ENCODE results near the gene RFLNA.

The RFLNA gene

DNA sequence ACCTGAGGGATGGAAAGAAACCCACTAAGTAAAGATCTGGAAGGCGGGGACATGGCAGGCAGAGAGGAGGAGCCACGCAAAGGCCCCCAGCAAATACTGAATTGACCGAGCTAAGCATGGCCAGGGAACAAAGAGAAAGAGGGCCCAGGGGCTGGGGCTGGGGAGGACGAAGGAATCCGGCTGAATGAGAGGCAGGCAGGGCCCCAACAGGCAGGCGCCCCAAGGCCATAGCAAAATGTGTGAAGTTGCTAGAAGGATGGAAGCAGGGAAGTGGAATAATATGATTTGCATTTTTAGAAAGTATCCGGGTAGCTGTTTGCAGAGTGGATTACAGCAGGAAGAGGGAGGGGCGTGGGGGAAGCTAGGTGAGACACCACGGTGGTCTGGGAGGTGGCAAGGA lies 49.1 kb downstream of the RFLNA start:
- Histone ChIP-seq H3K9me3 (ENCODE audit: insufficient read depth, low read depth, low read length) (no peaks in the 10 kb centered on the region), H3K4me1 (ENCODE audit: insufficient read depth, low read length) (no peaks in the 10 kb centered on the region), H3K4me3 (ENCODE audit: low read length) (no peak overlapping the region), H3K27ac (ENCODE audit: low read depth, low read length) (no peak overlapping the region), H3K9ac (ENCODE audit: low read depth, low read length) (no peak overlapping the region), H3K27me3 (ENCODE audit: insufficient read depth, low read length) (no peaks in the 10 kb centered on the region), H3K36me3 (ENCODE audit: insufficient read depth, low read length) (peaks cover 80% of the 10 kb centered on the region)
- 90% methylated on average over 9 of the region's 9 CpGs for WGBS

DNA sequence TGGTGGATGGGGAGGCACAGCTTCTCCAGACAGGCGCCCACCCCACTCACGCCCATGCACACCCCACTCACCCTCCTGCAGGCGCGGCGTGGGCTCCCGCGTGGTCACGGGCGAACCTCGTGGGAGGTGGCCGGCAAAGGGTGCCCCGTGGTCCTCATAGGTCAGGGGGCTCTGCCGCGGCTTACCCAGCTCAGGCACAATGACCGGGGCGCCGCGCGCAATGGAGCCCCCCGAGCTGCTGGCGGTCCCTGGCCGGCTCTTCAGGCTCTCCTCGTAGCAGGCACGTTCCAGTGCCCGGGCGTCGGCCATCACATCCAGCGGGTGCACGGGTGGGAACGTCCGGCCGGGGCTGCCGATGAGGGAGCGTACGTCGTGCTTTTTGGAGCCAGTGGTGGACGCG lies 49.6 kb downstream of the RFLNA start:
- Histone ChIP-seq H3K27ac (ENCODE audit: low read depth, low read length) (no peak overlapping the region), H3K27me3 (ENCODE audit: insufficient read depth, low read length) (no peaks in the 10 kb centered on the region), H3K4me3 (ENCODE audit: low read length) (no peak overlapping the region), H3K9me3 (ENCODE audit: insufficient read depth, low read depth, low read length) (no peaks in the 10 kb centered on the region), H3K36me3 (ENCODE audit: insufficient read depth, low read length) (peaks cover 83% of the 10 kb centered on the region), H3K9ac (ENCODE audit: low read depth, low read length) (no peak overlapping the region), H3K4me1 (ENCODE audit: insufficient read depth, low read length) (no peaks in the 10 kb centered on the region)
- WGBS = 96% methylated on average over 38 of the region's 38 CpGs

DNA sequence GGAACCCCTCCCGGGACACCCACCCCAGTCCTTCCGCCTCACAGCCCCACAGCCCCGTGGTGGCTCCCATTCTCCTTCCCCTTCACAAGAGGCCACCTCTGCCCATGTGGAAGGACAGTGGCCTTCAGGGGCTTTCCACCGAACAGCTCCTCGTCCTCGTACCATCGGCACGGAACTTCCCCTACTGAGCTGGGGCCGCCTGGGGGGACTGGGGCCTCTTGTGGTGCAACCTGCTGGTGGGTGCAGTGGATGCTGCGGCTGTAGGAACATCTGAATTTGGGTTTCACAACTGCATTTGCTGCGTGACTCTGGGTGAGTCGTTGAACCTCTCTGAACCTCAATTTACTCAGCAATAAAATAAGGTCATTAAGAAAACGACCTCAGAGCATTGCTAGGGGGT lies 50.9 kb downstream of the RFLNA start:
- Histone ChIP-seq H3K9me3 (ENCODE audit: insufficient read depth, low read depth, low read length) (no peaks in the 10 kb centered on the region), H3K9ac (ENCODE audit: low read depth, low read length) (no peak overlapping the region), H3K4me3 (ENCODE audit: low read length) (no peak overlapping the region), H3K27me3 (ENCODE audit: insufficient read depth, low read length) (no peaks in the 10 kb centered on the region), H3K36me3 (ENCODE audit: insufficient read depth, low read length) (peaks cover 87% of the 10 kb centered on the region), H3K4me1 (ENCODE audit: insufficient read depth, low read length) (no peaks in the 10 kb centered on the region), H3K27ac (ENCODE audit: low read depth, low read length) (no peak overlapping the region)
- WGBS = 96% methylated on average over 13 of the region's 13 CpGs

DNA sequence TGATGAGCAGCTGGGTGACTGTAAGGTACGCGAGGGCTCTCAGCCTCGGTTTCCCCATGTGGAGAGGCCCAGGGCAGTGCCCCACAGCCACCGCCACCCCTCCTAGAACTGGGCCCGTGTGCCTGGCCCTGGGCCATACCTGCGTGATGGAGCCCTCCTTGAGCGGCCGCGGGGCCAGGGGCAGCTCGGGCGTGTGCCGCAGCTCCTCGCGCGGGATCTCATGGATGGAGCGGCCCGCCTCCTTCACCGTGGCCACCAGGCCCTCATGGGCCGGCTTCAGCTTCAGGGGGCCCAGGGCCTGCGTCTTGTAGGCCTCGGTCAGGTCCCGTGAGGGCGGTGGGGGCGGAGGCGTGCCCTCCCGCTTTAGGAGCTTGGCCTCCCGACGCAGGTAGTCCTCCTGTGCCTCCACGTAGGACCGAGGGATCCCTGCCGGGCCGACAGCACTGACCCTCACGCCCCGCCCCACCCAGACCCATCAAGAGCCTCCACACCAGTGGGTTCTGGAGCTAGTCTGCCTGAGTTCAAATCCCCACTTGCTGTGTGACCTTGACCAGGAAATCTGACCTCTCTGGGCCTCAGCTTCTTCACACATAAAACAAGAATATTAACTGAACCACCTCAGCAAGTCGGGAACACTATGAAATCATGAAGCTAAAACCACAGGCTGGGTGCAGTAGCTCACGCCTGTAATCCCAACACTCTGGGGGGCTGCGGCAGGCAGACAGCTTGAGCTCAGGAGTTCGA lies 51.7 kb downstream of the RFLNA start:
- peaks cover 89% of the 10 kb centered on the region for H3K36me3 ChIP-seq (ENCODE audit: insufficient read depth, low read length)
- H3K27me3 ChIP-seq (ENCODE audit: insufficient read depth, low read length) = no peaks in the 10 kb centered on the region
- H3K9ac ChIP-seq (ENCODE audit: low read depth, low read length) = no peak overlapping the region
- no peak overlapping the region for H3K4me3 ChIP-seq (ENCODE audit: low read length)
- H3K4me1 ChIP-seq (ENCODE audit: insufficient read depth, low read length) = no peaks in the 10 kb centered on the region
- WGBS = 95% methylated on average over 37 of the region's 38 CpGs
- H3K9me3 ChIP-seq (ENCODE audit: insufficient read depth, low read depth, low read length) = no peaks in the 10 kb centered on the region
- H3K27ac ChIP-seq (ENCODE audit: low read depth, low read length) = no peak overlapping the region

DNA sequence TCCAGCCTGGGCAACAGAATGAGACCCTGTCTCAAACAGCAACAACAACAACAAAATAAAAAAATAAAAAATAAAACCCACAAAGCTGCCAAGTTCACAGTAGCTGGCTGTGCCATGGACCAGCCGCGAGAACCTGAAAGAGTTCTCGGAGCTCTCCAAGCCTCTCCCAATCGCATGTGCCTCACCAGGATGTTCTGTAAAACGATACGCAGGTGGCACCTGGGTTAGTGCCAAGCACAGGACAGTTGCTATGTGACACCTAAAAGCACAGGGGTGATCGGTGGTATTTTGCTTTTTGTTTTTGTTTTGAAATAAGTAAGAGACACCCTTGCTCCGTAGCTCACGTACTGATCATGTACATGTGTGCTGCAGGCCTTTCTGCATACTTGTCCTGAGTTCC lies 52.4 kb downstream of the RFLNA start:
- Histone ChIP-seq H3K9ac (ENCODE audit: low read depth, low read length) (no peak overlapping the region), H3K27ac (ENCODE audit: low read depth, low read length) (no peak overlapping the region), H3K4me1 (ENCODE audit: insufficient read depth, low read length) (no peaks in the 10 kb centered on the region), H3K4me3 (ENCODE audit: low read length) (no peak overlapping the region), H3K27me3 (ENCODE audit: insufficient read depth, low read length) (no peaks in the 10 kb centered on the region), H3K9me3 (ENCODE audit: insufficient read depth, low read depth, low read length) (no peaks in the 10 kb centered on the region), H3K36me3 (ENCODE audit: insufficient read depth, low read length) (peaks cover 91% of the 10 kb centered on the region)
- WGBS = 97% methylated on average over 9 of the region's 9 CpGs

DNA sequence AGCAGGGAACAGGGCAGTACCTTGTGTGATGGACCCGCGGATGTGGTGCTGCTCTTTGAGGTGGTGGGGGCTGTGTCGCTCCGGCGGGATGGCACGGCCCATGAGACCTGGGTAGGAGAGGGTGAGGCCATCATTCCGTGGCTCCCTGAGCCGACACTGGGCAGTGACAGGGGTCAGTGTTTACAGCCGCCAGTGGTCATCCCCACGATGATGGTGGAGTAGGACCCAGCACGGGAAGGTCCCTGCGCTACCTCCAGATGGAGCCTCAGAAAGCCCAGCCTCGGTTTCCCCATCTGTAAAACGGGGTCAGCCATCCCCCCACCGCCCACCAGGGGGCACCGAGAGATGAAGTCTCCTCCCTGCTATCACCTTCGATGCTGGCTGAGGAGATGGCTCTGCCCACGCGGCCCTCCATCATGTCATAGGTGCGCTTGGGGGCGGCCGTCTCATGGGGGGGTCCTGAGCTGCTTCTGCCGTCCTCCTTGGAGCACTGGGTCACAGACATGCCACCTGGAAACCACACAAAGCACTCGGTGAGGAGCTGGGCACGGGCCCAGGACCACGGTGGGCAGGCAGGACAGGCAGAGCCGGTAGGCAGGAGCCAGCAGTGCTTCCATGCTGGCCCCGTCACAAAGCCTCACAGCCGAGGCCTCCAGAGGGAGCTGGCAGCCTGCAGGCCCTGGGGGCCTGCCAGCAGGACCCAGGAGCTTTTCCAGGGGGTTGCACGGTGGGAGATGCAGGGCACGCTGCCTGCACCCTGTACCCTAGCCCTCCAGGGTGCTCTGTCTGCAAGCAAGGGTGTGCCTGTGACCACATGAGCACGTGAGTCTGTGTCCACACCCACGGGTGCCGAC lies 53.1 kb downstream of the RFLNA start:
- H3K36me3 ChIP-seq (ENCODE audit: insufficient read depth, low read length) = peaks cover 91% of the 10 kb centered on the region
- H3K27me3 ChIP-seq (ENCODE audit: insufficient read depth, low read length) = no peaks in the 10 kb centered on the region
- 93% methylated on average over 34 of the region's 34 CpGs for WGBS
- no peaks in the 10 kb centered on the region for H3K4me1 ChIP-seq (ENCODE audit: insufficient read depth, low read length)
- no peak overlapping the region for H3K4me3 ChIP-seq (ENCODE audit: low read length)
- H3K9me3 ChIP-seq (ENCODE audit: insufficient read depth, low read depth, low read length) = no peaks in the 10 kb centered on the region
- no peak overlapping the region for H3K9ac ChIP-seq (ENCODE audit: low read depth, low read length)
- H3K27ac ChIP-seq (ENCODE audit: low read depth, low read length) = no peak overlapping the region

DNA sequence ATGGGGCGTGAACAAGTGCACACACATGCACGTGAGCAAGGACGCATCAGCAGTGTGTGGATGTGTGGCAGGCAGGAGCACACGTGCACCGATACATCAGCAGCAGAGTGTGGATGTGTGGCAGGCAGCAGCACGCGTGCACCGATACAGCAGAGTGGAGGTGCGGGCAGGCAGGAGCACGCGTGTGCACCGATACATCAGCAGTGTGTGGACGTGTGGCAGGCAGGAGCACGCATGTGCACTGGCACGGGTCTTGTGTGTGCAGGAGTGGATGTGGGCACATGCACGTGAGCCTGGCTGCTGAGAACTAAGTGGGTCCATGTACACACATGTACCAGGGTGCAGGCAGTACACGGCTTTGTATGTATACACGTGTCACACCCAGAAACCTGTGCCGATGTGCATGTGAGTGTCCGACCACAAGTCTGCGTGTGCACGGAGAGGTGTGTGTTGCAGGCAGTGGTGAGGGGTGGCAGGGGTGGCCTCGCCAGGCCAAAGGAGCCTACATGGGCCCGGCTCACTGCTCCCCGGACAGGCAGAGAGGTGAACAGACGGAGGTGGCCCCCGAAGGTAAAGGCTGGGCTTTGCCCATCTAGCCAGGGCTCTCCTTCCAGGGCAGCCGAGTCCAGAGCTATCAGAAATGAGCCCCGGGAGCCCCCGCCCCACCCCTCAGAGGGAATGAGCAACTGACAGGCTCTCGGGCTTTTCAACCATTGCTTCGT lies 53.9 kb downstream of the RFLNA start:
- no peak overlapping the region for H3K4me3 ChIP-seq (ENCODE audit: low read length)
- 94% methylated on average over 32 of the region's 32 CpGs for WGBS
- H3K36me3 ChIP-seq (ENCODE audit: insufficient read depth, low read length) = peaks cover 92% of the 10 kb centered on the region
- no peaks in the 10 kb centered on the region for H3K4me1 ChIP-seq (ENCODE audit: insufficient read depth, low read length)
- H3K27me3 ChIP-seq (ENCODE audit: insufficient read depth, low read length) = no peaks in the 10 kb centered on the region
- H3K9me3 ChIP-seq (ENCODE audit: insufficient read depth, low read depth, low read length) = no peaks in the 10 kb centered on the region
- H3K9ac ChIP-seq (ENCODE audit: low read depth, low read length) = no peak overlapping the region
- H3K27ac ChIP-seq (ENCODE audit: low read depth, low read length) = no peak overlapping the region

DNA sequence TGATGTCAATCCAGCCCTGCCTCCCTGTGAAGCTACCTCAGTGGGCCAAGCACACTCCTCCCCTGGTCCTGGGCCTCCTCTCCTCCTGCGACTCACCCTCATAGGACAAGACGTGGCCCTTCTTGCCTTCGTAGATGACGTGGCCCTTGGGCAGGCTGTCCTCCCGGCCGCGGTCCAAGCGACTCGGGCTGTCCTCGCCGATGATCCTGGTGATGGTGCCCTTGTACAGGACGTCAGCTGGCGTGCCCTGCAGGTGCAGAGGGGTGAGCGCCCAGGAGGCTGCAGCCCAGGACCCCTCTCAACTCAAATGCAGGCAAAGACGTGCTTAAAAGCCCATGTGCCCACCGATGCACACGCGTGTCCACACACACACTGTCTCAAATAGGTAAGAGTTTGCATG lies 55.6 kb downstream of the RFLNA start:
- Histone ChIP-seq H3K9me3 (ENCODE audit: insufficient read depth, low read depth, low read length) (no peaks in the 10 kb centered on the region), H3K27ac (ENCODE audit: low read depth, low read length) (no peak overlapping the region), H3K27me3 (ENCODE audit: insufficient read depth, low read length) (no peaks in the 10 kb centered on the region), H3K4me3 (ENCODE audit: low read length) (no peak overlapping the region), H3K9ac (ENCODE audit: low read depth, low read length) (no peak overlapping the region), H3K36me3 (ENCODE audit: insufficient read depth, low read length) (peaks cover 92% of the 10 kb centered on the region), H3K4me1 (ENCODE audit: insufficient read depth, low read length) (no peaks in the 10 kb centered on the region)
- 95% methylated on average over 18 of the region's 18 CpGs for WGBS

DNA sequence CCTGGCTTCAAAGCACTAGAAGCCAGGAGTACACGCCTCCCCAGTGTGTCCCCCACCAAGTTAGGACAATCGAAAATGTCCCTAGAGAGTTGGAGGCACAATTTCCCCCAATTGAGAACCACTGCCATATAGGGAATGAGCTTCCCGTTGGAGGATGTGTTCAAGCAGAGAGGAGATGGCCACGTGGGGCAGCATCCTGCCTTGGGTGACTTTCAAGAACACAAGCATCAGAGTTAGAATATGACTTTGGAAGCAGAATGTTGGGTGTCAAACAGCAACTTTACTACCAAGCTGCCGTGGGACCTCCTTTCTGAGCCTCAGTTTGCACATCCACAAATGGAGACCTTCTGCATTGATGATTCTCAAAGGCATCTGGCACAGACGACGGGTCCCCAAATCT lies 56.5 kb downstream of the RFLNA start:
- no peak overlapping the region for H3K9ac ChIP-seq (ENCODE audit: low read depth, low read length)
- WGBS = 93% methylated on average over 7 of the region's 7 CpGs
- H3K4me1 ChIP-seq (ENCODE audit: insufficient read depth, low read length) = no peaks in the 10 kb centered on the region
- H3K27ac ChIP-seq (ENCODE audit: low read depth, low read length) = no peak overlapping the region
- no peak overlapping the region for H3K4me3 ChIP-seq (ENCODE audit: low read length)
- no peaks in the 10 kb centered on the region for H3K9me3 ChIP-seq (ENCODE audit: insufficient read depth, low read depth, low read length)
- no peaks in the 10 kb centered on the region for H3K27me3 ChIP-seq (ENCODE audit: insufficient read depth, low read length)
- peaks cover 92% of the 10 kb centered on the region for H3K36me3 ChIP-seq (ENCODE audit: insufficient read depth, low read length)

DNA sequence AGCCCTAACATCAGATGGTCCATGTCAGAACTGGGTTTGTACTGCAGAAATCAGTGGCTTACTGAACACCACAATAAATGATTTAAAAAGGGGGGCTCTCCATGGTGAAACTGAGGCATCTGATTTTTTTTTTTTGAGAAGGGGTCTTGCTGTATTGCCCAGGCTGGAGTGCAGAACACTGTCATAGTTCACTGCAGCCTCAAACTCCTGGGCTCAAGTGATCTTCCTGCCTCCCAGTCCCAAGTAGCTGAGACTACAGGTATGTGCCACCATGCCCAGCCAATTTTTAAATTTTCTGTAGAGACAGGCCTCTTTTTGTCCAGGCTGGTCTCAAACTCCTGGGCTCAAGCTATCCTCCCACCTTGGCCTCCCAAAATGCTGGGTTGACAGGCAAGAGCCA lies 57.4 kb downstream of the RFLNA start:
- no peak overlapping the region for H3K27ac ChIP-seq (ENCODE audit: low read depth, low read length)
- H3K36me3 ChIP-seq (ENCODE audit: insufficient read depth, low read length) = peaks cover 87% of the 10 kb centered on the region
- H3K4me1 ChIP-seq (ENCODE audit: insufficient read depth, low read length) = no peaks in the 10 kb centered on the region
- no peak overlapping the region for H3K9ac ChIP-seq (ENCODE audit: low read depth, low read length)
- H3K9me3 ChIP-seq (ENCODE audit: insufficient read depth, low read depth, low read length) = no peaks in the 10 kb centered on the region
- no peaks in the 10 kb centered on the region for H3K27me3 ChIP-seq (ENCODE audit: insufficient read depth, low read length)
- no peak overlapping the region for H3K4me3 ChIP-seq (ENCODE audit: low read length)

DNA sequence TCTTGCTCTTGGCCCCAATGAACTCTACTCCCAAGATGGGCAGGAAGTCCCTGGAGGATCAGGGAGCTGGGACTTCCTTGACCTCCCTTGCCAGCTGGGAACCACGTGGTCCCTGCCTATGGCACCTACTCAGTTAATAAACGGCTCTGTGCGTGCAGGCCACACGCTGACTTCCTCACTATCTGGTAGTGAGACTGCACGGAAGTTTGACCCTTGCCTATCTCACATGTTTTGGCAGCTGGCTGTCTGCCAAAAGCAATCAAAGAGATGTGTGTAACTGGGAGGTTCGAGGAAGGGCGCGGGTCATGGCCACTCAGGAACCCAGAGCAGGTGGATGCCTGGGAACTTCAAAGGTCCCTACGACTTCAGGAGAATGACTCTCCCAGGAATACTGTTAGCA lies 57.9 kb downstream of the RFLNA start:
- WGBS = 96% methylated on average over 9 of the region's 9 CpGs
- H3K4me1 ChIP-seq (ENCODE audit: insufficient read depth, low read length) = no peaks in the 10 kb centered on the region
- no peak overlapping the region for H3K9ac ChIP-seq (ENCODE audit: low read depth, low read length)
- H3K27me3 ChIP-seq (ENCODE audit: insufficient read depth, low read length) = no peaks in the 10 kb centered on the region
- no peak overlapping the region for H3K4me3 ChIP-seq (ENCODE audit: low read length)
- peaks cover 87% of the 10 kb centered on the region for H3K36me3 ChIP-seq (ENCODE audit: insufficient read depth, low read length)
- no peaks in the 10 kb centered on the region for H3K9me3 ChIP-seq (ENCODE audit: insufficient read depth, low read depth, low read length)
- no peak overlapping the region for H3K27ac ChIP-seq (ENCODE audit: low read depth, low read length)
